ENCODE measurements around the gene SMIM24.

The SMIM24 gene

DNA sequence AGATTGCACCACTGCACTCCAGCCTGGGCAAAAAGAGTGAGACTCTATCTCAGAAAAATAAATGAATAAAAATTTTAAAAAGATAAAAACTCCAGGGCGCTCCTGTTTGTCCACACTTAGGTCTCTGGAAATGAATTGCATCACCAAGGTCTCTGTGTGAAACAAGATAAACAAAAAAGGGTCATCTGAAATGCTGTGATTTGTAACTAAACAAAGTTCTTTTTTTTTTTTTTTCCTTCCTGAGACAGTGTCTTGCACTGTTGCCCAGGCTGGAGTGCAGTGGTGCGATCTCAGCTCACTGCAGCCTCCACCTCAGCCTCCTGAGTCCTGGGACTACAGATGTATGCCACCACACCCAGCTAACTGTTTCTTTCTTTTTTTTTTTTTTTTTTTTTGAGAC lies 37.3 kb upstream of the SMIM24 start:
- TF ChIP-seq, protein P1, sequence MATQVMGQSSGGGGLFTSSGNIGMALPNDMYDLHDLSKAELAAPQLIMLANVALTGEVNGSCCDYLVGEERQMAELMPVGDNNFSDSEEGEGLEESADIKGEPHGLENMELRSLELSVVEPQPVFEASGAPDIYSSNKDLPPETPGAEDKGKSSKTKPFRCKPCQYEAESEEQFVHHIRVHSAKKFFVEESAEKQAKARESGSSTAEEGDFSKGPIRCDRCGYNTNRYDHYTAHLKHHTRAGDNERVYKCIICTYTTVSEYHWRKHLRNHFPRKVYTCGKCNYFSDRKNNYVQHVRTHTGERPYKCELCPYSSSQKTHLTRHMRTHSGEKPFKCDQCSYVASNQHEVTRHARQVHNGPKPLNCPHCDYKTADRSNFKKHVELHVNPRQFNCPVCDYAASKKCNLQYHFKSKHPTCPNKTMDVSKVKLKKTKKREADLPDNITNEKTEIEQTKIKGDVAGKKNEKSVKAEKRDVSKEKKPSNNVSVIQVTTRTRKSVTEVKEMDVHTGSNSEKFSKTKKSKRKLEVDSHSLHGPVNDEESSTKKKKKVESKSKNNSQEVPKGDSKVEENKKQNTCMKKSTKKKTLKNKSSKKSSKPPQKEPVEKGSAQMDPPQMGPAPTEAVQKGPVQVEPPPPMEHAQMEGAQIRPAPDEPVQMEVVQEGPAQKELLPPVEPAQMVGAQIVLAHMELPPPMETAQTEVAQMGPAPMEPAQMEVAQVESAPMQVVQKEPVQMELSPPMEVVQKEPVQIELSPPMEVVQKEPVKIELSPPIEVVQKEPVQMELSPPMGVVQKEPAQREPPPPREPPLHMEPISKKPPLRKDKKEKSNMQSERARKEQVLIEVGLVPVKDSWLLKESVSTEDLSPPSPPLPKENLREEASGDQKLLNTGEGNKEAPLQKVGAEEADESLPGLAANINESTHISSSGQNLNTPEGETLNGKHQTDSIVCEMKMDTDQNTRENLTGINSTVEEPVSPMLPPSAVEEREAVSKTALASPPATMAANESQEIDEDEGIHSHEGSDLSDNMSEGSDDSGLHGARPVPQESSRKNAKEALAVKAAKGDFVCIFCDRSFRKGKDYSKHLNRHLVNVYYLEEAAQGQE (IDR thresholded peaks at IDR 0.05; ENCODE audit: low read depth) = no peak
- TF ChIP-seq, protein P2, sequence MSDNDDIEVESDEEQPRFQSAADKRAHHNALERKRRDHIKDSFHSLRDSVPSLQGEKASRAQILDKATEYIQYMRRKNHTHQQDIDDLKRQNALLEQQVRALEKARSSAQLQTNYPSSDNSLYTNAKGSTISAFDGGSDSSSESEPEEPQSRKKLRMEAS (IDR thresholded peaks at IDR 0.05) = no peak

DNA sequence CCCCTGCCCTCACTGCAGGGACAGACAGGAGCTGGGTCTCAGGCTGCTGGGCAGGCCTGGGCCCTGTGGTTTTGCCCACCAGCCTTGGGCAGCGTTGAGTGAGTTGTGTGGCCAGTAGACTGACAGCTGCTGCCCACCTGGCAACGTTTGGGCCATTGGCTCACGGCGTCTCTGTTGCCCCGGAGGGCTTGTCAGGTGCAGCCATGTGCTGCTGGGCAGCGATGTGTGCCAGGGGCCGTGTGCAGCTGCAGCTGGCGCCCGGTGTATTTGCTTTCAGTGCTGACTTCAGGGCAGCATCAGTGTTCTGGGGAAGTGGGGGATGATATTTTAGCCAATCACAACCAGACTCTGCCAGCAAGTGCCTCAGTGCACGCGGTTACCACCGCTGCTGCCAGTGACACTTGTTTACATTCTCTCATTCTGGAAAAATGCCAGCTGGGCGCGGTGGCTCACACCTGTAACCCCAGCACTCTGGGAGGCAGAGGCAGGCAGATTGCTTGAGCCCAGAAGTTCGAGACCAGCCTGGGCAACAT lies 36.4 kb upstream of the SMIM24 start:
- TF ChIP-seq EGR1 (IDR thresholded peaks at IDR 0.05) (no peak), NFIC (IDR thresholded peaks at IDR 0.05) (peak; percentile 58; the same call in 1 of the 2 replicates), TCF12 (IDR thresholded peaks at IDR 0.05; ENCODE audit: low read depth) (no peak)

DNA sequence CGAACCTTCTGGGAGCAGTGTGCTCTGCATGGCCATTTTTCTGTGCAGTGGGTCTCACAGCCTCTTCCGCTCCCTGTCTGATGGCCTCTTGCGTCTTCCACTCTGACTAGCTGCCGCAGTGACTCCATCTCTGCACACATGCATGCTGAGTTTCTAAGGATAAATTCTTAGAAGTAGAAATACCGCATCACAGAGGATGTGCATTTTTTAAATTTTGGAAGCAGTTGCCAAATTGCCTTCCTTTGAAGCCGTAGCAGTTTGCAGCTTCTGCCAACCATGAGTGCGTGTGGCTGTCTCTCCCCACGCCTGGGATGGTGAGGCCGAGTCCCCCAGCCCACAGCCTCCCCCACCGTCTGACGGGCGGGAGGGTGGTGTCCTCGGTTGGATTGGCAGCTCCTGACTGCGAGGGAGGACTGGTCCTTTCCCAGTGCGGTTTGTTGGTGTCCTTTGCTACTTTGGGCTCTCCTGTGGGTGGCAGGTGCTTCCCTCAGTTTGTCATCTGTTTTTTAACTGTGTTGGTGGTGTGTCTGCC lies 35.6 kb upstream of the SMIM24 start:
- TF ChIP-seq EGR1 (IDR thresholded peaks at IDR 0.05) = no peak
- TF ChIP-seq RAD21 (IDR thresholded peaks at IDR 0.05; ENCODE audit: low read depth) = no peak
- no peak for TF ChIP-seq TEAD4 (IDR thresholded peaks at IDR 0.05)
- no peak for TF ChIP-seq YY1 (IDR thresholded peaks at IDR 0.05; ENCODE audit: low read depth)
- no peak for TF ChIP-seq CREB1 (IDR thresholded peaks at IDR 0.05; ENCODE audit: low read depth)
- no peak for TF ChIP-seq ZBTB7A (IDR thresholded peaks at IDR 0.05; ENCODE audit: low read depth)
- TF ChIP-seq TCF12 (IDR thresholded peaks at IDR 0.05; ENCODE audit: low read depth) = no peak
- no peak for TF ChIP-seq FOXM1 (IDR thresholded peaks at IDR 0.05; ENCODE audit: borderline replicate concordance, low read depth)
- TF ChIP-seq, protein P1 (IDR thresholded peaks at IDR 0.05; ENCODE audit: low read depth) = no peak
- TF ChIP-seq, protein P2 (IDR thresholded peaks at IDR 0.05) = no peak
- TF ChIP-seq NFIC (IDR thresholded peaks at IDR 0.05) = no peak
- TF ChIP-seq TAF1 (IDR thresholded peaks at IDR 0.05; ENCODE audit: low read depth) = no peak
- no peak for TF ChIP-seq EP300 (IDR thresholded peaks at IDR 0.05; ENCODE audit: borderline replicate concordance)

DNA sequence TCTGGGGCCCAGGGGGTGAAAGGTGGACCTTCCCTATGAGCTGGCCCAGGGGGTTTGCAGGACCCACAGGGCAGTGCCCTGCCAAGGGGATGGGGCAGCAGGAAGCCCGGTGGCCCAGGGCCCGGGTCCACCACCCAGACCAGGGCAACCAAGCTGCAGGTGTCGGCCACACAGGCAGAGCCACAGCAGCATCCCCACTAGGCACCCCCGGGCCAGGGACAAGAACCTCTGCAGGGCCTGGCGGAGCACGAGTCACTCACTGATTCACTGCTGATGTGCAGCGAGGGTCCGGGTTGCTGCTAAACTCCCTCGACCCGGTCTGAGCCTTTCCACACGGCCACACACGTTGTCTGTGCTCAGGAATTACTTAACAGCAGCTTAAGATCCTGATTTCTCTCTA lies 34.6 kb upstream of the SMIM24 start:
- no peak for TF ChIP-seq FOXM1 (IDR thresholded peaks at IDR 0.05; ENCODE audit: borderline replicate concordance, low read depth)

DNA sequence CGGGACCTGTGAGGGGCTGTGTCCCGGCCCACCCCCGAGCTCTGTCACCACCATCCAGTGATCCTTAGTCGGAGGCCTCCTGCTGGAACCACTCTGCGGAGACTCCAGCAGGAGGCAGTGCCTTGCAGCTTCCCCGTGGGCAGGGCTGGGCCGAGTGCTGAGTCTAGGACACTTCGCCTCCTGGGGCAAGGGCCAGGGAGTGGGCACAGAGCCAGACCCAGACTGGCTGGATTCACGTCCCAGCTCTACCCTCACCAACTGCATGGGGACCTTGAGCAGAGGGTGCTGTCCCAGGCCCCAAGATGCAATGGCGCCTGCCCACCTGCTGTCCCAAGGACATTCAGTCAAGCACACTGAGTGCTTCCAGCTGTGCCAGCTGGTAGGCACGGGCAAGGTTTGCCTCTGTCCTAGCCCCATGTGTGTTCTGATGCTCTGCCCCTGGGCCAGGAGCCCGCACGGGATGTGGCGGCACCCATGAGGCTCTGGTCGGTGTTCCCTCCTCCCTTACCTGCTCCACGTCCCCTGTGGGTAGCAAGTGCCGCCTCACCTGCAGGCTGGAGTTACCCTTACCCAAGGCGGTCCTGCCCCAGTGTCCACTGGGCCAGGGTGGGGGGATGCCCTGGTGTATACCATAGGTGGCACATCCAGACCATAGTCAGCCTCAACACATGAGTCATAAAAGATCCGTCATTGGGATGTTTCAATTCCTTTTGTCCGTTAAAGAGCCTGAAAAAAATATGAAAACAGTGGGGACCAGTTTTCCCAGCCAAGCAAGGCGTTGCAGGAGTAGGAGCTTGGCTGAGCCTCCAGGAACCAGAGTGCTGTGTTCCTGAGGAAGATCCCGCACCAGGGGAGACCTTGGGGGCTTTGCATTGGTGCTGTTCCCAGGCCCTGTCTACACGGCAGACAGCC lies 33.2 kb upstream of the SMIM24 start:
- TF ChIP-seq TAF1 (IDR thresholded peaks at IDR 0.05; ENCODE audit: low read depth) = no peak
- no peak for TF ChIP-seq TEAD4 (IDR thresholded peaks at IDR 0.05)
- TF ChIP-seq, protein P2 (IDR thresholded peaks at IDR 0.05) = no peak
- TF ChIP-seq EP300 (IDR thresholded peaks at IDR 0.05; ENCODE audit: borderline replicate concordance) = no peak
- TF ChIP-seq ZBTB7A (IDR thresholded peaks at IDR 0.05; ENCODE audit: low read depth) = no peak
- no peak for TF ChIP-seq CREB1 (IDR thresholded peaks at IDR 0.05; ENCODE audit: low read depth)
- TF ChIP-seq FOXM1 (IDR thresholded peaks at IDR 0.05; ENCODE audit: borderline replicate concordance, low read depth) = no peak
- no peak for TF ChIP-seq RAD21 (IDR thresholded peaks at IDR 0.05; ENCODE audit: low read depth)
- TF ChIP-seq, protein P3, sequence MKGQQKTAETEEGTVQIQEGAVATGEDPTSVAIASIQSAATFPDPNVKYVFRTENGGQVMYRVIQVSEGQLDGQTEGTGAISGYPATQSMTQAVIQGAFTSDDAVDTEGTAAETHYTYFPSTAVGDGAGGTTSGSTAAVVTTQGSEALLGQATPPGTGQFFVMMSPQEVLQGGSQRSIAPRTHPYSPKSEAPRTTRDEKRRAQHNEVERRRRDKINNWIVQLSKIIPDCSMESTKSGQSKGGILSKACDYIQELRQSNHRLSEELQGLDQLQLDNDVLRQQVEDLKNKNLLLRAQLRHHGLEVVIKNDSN (IDR thresholded peaks at IDR 0.05) = no peak
- TF ChIP-seq CEBPB (IDR thresholded peaks at IDR 0.05) = no peak

DNA sequence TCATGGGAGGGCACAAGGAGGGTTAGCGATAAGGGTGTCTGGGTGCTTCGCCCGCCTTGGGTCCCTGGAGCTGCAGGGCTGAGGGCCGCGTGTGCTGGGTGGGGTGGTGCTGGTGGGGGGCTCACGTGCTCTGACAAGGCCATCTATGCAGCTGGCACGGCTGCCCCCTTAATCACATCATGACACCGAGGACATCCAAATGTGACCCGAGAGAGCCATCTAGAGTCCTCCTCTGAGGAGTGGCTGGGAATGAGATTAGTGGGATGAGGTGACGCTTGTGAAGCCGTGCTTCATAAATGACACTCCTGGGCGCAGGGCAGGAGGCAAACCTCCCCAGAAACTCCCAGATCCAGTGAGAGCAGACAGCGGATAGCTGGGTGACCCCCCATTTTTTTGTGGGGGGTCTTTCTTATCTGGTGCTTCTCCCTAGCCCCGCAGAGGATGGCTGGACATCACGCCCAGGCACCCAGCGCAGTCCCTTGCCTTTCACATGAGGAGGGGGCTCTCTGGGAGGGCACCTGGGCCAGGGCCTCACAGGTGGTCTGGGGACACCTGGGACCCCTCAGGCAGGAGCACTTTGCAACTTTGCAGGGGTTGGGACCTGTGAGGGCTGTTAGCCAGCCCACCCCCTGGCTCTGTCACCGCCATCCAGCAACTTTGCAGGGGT lies 32.4 kb upstream of the SMIM24 start:
- TF ChIP-seq TEAD4 (IDR thresholded peaks at IDR 0.05) (no peak), NFIC (IDR thresholded peaks at IDR 0.05) (no peak), FOXM1 (IDR thresholded peaks at IDR 0.05; ENCODE audit: borderline replicate concordance, low read depth) (no peak), CREB1 (IDR thresholded peaks at IDR 0.05; ENCODE audit: low read depth) (no peak), EGR1 (IDR thresholded peaks at IDR 0.05) (no peak), TCF12 (IDR thresholded peaks at IDR 0.05; ENCODE audit: low read depth) (no peak), TAF1 (IDR thresholded peaks at IDR 0.05; ENCODE audit: low read depth) (no peak), CEBPB (IDR thresholded peaks at IDR 0.05) (no peak), RAD21 (IDR thresholded peaks at IDR 0.05; ENCODE audit: low read depth) (no peak), YY1 (IDR thresholded peaks at IDR 0.05; ENCODE audit: low read depth) (no peak), EP300 (IDR thresholded peaks at IDR 0.05; ENCODE audit: borderline replicate concordance) (no peak), ZBTB7A (IDR thresholded peaks at IDR 0.05; ENCODE audit: low read depth) (no peak)
- TF ChIP-seq, protein P2 (IDR thresholded peaks at IDR 0.05) = no peak
- TF ChIP-seq, protein P3 (IDR thresholded peaks at IDR 0.05) = no peak
- TF ChIP-seq, protein P1 (IDR thresholded peaks at IDR 0.05; ENCODE audit: low read depth) = no peak
